ENCODE measurements around the gene KATNAL1.

KATNAL1 gene

DNA sequence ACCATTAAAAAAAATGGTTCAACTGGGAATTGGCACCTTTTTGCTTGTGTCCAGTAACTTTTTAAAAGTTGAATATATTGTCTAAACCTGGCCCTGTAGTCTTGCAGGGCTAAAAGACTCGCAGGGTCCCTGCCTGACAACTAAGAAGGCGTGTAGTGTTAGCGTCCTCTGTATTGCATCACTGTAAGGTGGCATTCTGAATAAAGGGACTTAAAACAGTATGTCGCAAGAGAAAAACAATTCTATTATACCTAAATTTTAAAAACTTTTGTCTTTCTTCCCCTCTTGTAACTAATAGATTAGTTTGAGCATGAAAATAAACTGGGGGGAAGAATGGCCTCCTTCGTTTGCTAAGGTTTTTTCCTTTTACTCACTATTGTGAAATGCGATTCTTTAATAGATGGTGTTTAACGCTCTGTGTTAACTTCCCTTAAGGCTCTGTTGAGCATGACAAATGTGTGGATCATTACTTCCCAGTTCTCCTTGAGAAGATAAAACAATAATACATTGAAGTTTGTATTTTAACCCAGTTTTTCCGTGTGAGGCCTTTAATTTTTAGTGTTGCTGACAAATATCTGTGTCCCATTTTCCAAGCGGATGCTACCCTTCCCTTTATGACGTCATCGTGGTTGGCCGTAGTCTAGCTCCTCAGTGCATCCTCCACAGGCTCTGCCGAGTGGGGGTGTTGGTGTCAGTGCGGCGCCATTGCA is 134.6 kb downstream of the KATNAL1 start:
- Histone ChIP-seq H3K36me3 (ENCODE audit: control insufficient read depth, insufficient read depth, low read length) (no peaks in the 10 kb centered on the region), H3K4me3 (ENCODE audit: low read length) (no peak overlapping the region), H3K4me1 (ENCODE audit: control insufficient read depth, insufficient read depth, low read length) (peaks cover 2% of the 10 kb centered on the region; the same call in 1 of the 2 replicates), H3K9me3 (ENCODE audit: control insufficient read depth, insufficient read depth, low read length) (no peaks in the 10 kb centered on the region), H3K27me3 (ENCODE audit: control insufficient read depth, insufficient read depth, low read length) (no peaks in the 10 kb centered on the region), H3K27ac (ENCODE audit: low read length) (no peak overlapping the region)
- no peak for DNase-seq (ENCODE audit: low read depth, low spot score)
- WGBS (ENCODE audit: insufficient coverage, insufficient read length): no CpG with 5 or more reads among the region's 15 CpGs

DNA sequence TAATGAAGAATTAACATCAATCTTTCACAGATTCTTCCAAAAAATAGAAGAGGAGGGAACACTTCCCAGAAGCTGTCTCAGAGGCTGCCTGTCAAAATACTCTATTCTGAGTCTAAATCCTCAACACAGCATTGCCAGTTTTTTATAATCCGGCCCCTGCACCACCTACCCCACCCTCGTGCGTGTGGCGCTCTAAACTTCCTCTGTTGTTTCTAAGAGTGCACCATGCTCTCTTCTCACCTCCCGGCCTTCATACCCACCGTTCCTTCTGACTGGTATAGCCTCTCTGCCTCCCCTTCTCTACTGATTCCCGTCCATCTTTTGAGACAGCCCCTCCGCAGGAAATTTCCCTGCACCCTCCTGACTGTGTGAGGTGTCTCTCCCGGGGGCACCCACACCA is 136.8 kb downstream of the KATNAL1 start:
- Histone ChIP-seq H3K4me1 (ENCODE audit: control insufficient read depth, insufficient read depth, low read length) (peaks cover 2% of the 10 kb centered on the region; the same call in 1 of the 2 replicates), H3K4me3 (ENCODE audit: low read length) (no peak overlapping the region), H3K36me3 (ENCODE audit: control insufficient read depth, insufficient read depth, low read length) (no peaks in the 10 kb centered on the region), H3K9me3 (ENCODE audit: control insufficient read depth, insufficient read depth, low read length) (no peaks in the 10 kb centered on the region), H3K27ac (ENCODE audit: low read length) (no peak overlapping the region), H3K27me3 (ENCODE audit: control insufficient read depth, insufficient read depth, low read length) (no peaks in the 10 kb centered on the region)
- no peak for DNase-seq (ENCODE audit: low read depth, low spot score)
- no CpG with 5 or more reads among the region's 9 CpGs for WGBS (ENCODE audit: insufficient coverage, insufficient read length)

DNA sequence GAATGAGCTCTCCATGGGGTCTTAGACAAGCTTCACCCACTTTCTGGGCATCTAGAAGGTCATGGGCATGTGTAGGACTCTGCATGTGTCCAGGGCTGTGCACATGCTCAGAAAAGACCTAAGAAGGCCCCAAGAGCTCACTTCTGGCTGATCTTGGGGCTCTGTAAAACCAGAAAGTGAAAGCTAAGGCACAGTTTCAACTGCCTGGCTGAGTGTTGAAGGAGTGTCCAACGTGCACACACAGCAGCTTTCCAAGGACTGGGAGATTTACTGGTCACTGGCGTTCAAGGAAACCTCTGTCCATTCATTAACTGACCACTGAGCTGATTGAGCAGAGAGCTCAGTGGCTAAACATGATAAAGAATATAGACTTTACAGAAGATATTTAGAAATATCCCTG is 137.9 kb downstream of the KATNAL1 start:
- DNase-seq (ENCODE audit: low read depth, low spot score): no peak
- no CpG with 5 or more reads among the region's 2 CpGs for WGBS (ENCODE audit: insufficient coverage, insufficient read length)
- H3K27ac ChIP-seq (ENCODE audit: low read length): no peak overlapping the region
- no peaks in the 10 kb centered on the region for H3K36me3 ChIP-seq (ENCODE audit: control insufficient read depth, insufficient read depth, low read length)
- H3K4me1 ChIP-seq (ENCODE audit: control insufficient read depth, insufficient read depth, low read length): peaks cover 2% of the 10 kb centered on the region; the same call in 1 of the 2 replicates
- H3K9me3 ChIP-seq (ENCODE audit: control insufficient read depth, insufficient read depth, low read length): no peaks in the 10 kb centered on the region
- no peaks in the 10 kb centered on the region for H3K27me3 ChIP-seq (ENCODE audit: control insufficient read depth, insufficient read depth, low read length)
- no peak overlapping the region for H3K4me3 ChIP-seq (ENCODE audit: low read length)

DNA sequence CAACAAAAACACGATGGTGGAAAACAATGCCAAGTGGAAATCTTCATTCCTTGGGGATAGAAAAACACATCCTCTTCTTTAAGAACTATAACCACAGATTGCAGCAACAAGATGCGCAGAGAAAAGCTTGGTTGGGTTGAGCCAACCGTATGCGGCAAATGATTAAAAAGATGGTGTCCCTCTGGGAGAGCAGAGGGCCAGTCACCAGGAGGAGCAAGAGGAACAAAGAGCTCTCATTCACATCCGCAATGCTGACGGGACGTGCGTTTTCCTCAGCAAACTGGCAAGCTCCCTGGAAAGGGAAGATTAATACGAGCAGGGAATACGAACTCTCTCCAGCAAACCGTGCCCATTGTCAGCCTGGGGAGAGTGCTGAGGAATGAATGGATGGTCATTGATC is 141.6 kb downstream of the KATNAL1 start:
- no peak overlapping the region for H3K4me3 ChIP-seq (ENCODE audit: low read length)
- H3K27ac ChIP-seq (ENCODE audit: low read length): no peak overlapping the region
- no peak for DNase-seq (ENCODE audit: low read depth, low spot score)
- H3K4me1 ChIP-seq (ENCODE audit: control insufficient read depth, insufficient read depth, low read length): no peaks in the 10 kb centered on the region
- no peaks in the 10 kb centered on the region for H3K36me3 ChIP-seq (ENCODE audit: control insufficient read depth, insufficient read depth, low read length)
- no CpG with 5 or more reads among the region's 11 CpGs for WGBS (ENCODE audit: insufficient coverage, insufficient read length)
- no peaks in the 10 kb centered on the region for H3K9me3 ChIP-seq (ENCODE audit: control insufficient read depth, insufficient read depth, low read length)
- no peaks in the 10 kb centered on the region for H3K27me3 ChIP-seq (ENCODE audit: control insufficient read depth, insufficient read depth, low read length)

DNA sequence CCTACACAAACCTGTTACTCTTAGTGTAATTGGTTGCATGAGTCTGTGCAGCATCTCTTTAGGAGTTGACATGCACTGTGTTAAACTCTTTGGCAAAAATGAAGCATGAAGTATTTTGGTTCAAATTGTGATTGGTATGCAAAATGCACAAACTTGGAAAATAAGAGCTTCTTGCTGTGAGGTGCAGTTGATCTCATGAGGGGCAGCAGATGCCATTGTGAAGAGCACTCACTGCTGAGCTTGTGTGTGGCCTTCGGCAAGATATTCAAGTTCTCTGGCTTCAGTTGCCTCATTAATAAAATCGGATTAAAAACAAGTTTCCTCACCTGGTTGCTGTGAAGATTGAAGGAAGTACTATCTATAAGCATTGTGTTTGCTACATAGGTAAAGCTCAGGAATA is 142.3 kb downstream of the KATNAL1 start:
- Histone ChIP-seq H3K4me3 (ENCODE audit: low read length) (no peak overlapping the region), H3K27me3 (ENCODE audit: control insufficient read depth, insufficient read depth, low read length) (no peaks in the 10 kb centered on the region), H3K27ac (ENCODE audit: low read length) (no peak overlapping the region), H3K9me3 (ENCODE audit: control insufficient read depth, insufficient read depth, low read length) (no peaks in the 10 kb centered on the region), H3K4me1 (ENCODE audit: control insufficient read depth, insufficient read depth, low read length) (no peaks in the 10 kb centered on the region), H3K36me3 (ENCODE audit: control insufficient read depth, insufficient read depth, low read length) (no peaks in the 10 kb centered on the region)
- no CpG with 5 or more reads among the region's 2 CpGs for WGBS (ENCODE audit: insufficient coverage, insufficient read length)
- DNase-seq (ENCODE audit: low read depth, low spot score): no peak

DNA sequence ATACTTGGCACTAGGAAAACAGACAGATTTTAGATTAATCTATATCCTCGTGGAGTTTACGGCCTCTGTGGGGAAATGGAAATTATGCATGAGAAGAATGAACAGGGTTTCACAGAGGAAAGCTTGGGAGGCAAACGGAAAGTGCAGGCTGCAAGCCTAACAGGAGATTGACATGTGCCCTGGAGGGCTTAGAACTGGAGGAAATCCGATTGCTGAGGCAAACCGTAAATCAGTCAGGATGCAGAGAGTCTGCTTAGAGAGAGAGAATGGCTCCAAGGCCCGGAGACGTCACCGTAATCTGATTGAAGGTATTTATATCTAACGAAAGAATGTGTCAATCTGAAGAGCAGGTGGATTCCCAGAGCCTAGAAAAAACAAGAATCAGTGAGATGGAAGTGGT is 143.2 kb downstream of the KATNAL1 start:
- no peak for DNase-seq (ENCODE audit: low read depth, low spot score)
- Histone ChIP-seq H3K4me1 (ENCODE audit: control insufficient read depth, insufficient read depth, low read length) (no peaks in the 10 kb centered on the region), H3K36me3 (ENCODE audit: control insufficient read depth, insufficient read depth, low read length) (no peaks in the 10 kb centered on the region), H3K27ac (ENCODE audit: low read length) (no peak overlapping the region), H3K4me3 (ENCODE audit: low read length) (no peak overlapping the region), H3K9me3 (ENCODE audit: control insufficient read depth, insufficient read depth, low read length) (no peaks in the 10 kb centered on the region), H3K27me3 (ENCODE audit: control insufficient read depth, insufficient read depth, low read length) (no peaks in the 10 kb centered on the region)
- no CpG with 5 or more reads among the region's 9 CpGs for WGBS (ENCODE audit: insufficient coverage, insufficient read length)

DNA sequence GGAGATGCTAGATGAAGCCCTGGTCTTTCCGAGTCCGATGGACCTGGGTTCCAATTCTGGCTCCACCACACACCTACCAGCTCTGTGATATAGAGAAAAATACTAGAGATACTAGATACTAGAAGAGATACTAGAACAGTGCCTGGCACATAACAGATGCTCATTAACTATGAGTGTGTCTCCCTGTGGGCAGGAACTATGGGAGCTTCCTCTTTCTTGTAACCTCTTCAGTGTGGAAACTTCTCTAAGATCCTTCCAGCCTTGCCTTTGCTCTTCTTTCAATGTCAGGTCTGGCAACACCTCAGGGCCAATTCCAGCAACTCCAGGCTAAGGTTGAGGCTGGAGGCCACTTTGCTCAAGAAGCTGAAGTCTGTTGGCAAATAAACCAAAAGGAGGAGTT is 143.9 kb downstream of the KATNAL1 start:
- no peaks in the 10 kb centered on the region for H3K36me3 ChIP-seq (ENCODE audit: control insufficient read depth, insufficient read depth, low read length)
- H3K4me1 ChIP-seq (ENCODE audit: control insufficient read depth, insufficient read depth, low read length): no peaks in the 10 kb centered on the region
- H3K9me3 ChIP-seq (ENCODE audit: control insufficient read depth, insufficient read depth, low read length): no peaks in the 10 kb centered on the region
- H3K27me3 ChIP-seq (ENCODE audit: control insufficient read depth, insufficient read depth, low read length): no peaks in the 10 kb centered on the region
- WGBS (ENCODE audit: insufficient coverage, insufficient read length): no CpG with 5 or more reads among the region's 2 CpGs
- no peak overlapping the region for H3K27ac ChIP-seq (ENCODE audit: low read length)
- no peak overlapping the region for H3K4me3 ChIP-seq (ENCODE audit: low read length)
- no peak for DNase-seq (ENCODE audit: low read depth, low spot score)

DNA sequence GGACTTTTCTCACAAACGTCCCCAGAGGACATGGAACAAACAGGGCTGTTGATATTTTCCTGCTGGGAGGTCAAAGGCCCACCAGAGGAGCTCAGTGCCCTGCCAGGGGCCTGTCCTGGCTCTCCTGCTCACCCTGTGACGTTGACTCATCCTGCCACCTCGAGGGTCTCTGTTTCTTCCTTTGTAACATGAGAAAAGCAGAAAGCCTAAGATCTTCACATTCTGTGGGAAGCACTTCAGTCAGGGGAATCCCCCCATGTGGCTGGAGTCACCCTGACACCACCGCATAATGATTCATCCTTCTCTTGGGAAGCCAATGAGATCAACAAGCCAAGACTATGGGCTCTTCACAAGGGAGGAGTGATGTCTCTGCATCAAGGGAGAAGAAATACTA is 147.9 kb downstream of the KATNAL1 start:
- Histone ChIP-seq H3K36me3 (ENCODE audit: control insufficient read depth, insufficient read depth, low read length) (no peaks in the 10 kb centered on the region), H3K27me3 (ENCODE audit: control insufficient read depth, insufficient read depth, low read length) (no peaks in the 10 kb centered on the region), H3K4me3 (ENCODE audit: low read length) (no peak overlapping the region), H3K4me1 (ENCODE audit: control insufficient read depth, insufficient read depth, low read length) (no peaks in the 10 kb centered on the region), H3K27ac (ENCODE audit: low read length) (no peak overlapping the region), H3K9me3 (ENCODE audit: control insufficient read depth, insufficient read depth, low read length) (no peaks in the 10 kb centered on the region)
- no CpG with 5 or more reads among the region's 4 CpGs for WGBS (ENCODE audit: insufficient coverage, insufficient read length)
- DNase-seq (ENCODE audit: low read depth, low spot score): no peak

DNA sequence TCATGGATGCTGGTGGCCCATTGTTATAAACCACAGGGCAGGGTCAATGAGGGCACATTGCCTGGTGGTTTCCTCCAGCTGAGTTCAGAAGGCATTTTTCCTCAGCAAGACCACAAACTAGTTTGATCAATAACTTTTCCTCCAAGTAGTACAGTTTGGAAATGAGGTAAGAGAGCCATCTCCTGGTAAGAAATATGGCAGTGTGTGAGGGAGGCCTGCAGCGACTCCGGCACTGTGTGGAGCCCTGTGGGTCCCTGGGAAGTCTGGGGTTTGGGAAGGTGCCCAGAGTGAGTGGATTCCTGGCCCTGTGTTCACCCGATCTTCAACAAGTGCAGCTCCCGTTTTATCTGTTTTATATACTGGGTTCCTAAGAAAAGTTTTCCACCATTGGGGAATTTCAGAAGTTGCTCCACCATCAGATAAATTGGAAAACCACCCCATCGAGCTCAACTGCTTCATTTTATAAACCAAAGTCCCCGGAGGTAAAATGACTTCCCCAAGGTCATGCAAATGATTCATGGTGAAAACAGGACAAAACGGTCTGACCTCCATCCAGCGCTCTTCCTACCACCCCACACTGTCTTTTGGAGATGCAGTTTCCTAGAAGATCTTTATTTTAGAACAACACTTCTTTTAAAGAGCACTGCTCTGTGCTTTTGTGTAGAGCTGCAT is 148.4 kb downstream of the KATNAL1 start:
- no peaks in the 10 kb centered on the region for H3K36me3 ChIP-seq (ENCODE audit: control insufficient read depth, insufficient read depth, low read length)
- no peaks in the 10 kb centered on the region for H3K4me1 ChIP-seq (ENCODE audit: control insufficient read depth, insufficient read depth, low read length)
- no peaks in the 10 kb centered on the region for H3K9me3 ChIP-seq (ENCODE audit: control insufficient read depth, insufficient read depth, low read length)
- no CpG with 5 or more reads among the region's 8 CpGs for WGBS (ENCODE audit: insufficient coverage, insufficient read length)
- no peak overlapping the region for H3K4me3 ChIP-seq (ENCODE audit: low read length)
- no peak overlapping the region for H3K27ac ChIP-seq (ENCODE audit: low read length)
- DNase-seq (ENCODE audit: low read depth, low spot score): no peak
- H3K27me3 ChIP-seq (ENCODE audit: control insufficient read depth, insufficient read depth, low read length): no peaks in the 10 kb centered on the region

DNA sequence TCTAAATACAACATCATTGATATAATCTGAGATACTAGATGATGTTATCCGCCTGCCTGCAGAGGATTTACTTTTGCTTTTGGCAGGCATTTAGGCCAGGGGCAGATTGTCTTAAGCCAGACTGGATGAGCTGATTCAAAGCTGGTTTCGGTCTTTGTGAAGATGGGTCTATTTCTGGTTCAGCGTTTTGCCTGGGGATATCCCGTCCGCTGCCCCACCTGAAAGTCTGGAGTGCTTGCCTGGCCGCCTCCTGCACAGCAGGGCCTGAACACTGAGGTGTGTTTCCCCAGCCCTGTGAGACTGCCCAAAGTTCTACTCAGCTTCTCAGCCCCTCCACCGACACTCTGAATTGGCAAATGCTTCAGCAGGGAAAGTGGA is 149.7 kb downstream of the KATNAL1 start:
- H3K4me3 ChIP-seq (ENCODE audit: low read length): no peak overlapping the region

More for the DNA sequence above, 149.7 kb downstream of the KATNAL1 start:
- DNase-seq (ENCODE audit: low read depth, low spot score): no peak
- Histone ChIP-seq H3K27me3 (ENCODE audit: control insufficient read depth, insufficient read depth, low read length) (no peaks in the 10 kb centered on the region), H3K36me3 (ENCODE audit: control insufficient read depth, insufficient read depth, low read length) (no peaks in the 10 kb centered on the region), H3K4me1 (ENCODE audit: control insufficient read depth, insufficient read depth, low read length) (no peaks in the 10 kb centered on the region), H3K27ac (ENCODE audit: low read length) (no peak overlapping the region), H3K9me3 (ENCODE audit: control insufficient read depth, insufficient read depth, low read length) (no peaks in the 10 kb centered on the region)
- WGBS (ENCODE audit: insufficient coverage, insufficient read length): no CpG with 5 or more reads among the region's 7 CpGs

Measured in iPS DF 6.9 (cell line).